ENCODE measurements around the gene SLC51B.
"Not testable (repeated sequence)": the region's sequence is repeated elsewhere in the genome, so short reads cannot be mapped to it uniquely, and the experiment has no call there.

The SLC51B gene

DNA sequence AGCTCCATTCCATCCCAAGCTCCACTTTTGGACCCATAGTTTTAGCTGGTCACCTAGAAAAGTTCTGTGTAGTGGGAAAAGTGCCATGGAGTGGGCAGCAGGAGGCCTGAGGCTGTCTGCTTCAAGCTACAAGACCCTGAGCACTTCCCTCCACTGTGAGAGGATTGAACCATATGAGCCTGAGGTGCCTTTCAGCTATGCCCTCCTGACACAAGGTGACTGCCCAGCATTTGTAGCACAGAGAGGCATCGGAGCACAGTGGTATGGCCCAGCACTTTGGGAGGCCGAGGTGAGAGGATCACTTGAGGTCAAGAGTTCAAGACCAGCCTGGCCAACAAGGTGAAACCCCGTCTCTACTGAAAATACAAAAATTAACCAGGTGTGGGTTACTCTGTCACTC, 27.4 kb downstream of the SLC51B start:
- H3K36me3 ChIP-seq (ENCODE audit: insufficient read depth, low read length) = no peaks in the 10 kb centered on the region
- no peaks in the 10 kb centered on the region for H4K20me1 ChIP-seq (ENCODE audit: insufficient read depth, low read length)
- no peaks in the 10 kb centered on the region for H3K4me1 ChIP-seq (ENCODE audit: insufficient read depth, low read length)
- no peak overlapping the region for H3K4me2 ChIP-seq (ENCODE audit: insufficient read depth, low read length)
- no peak overlapping the region for H2AFZ ChIP-seq (ENCODE audit: low read depth, low read length)
- ATAC-seq (ENCODE audit: insufficient read depth, low read depth) (no peak), DNase-seq (no peak)
- H3K79me2 ChIP-seq (ENCODE audit: insufficient read depth, low read length) = no peaks in the 10 kb centered on the region
- H3K4me3 ChIP-seq (ENCODE audit: low read depth in 1 of 2, low read length in 2 of 2) = no peak overlapping the region
- TF ChIP-seq, protein P1, sequence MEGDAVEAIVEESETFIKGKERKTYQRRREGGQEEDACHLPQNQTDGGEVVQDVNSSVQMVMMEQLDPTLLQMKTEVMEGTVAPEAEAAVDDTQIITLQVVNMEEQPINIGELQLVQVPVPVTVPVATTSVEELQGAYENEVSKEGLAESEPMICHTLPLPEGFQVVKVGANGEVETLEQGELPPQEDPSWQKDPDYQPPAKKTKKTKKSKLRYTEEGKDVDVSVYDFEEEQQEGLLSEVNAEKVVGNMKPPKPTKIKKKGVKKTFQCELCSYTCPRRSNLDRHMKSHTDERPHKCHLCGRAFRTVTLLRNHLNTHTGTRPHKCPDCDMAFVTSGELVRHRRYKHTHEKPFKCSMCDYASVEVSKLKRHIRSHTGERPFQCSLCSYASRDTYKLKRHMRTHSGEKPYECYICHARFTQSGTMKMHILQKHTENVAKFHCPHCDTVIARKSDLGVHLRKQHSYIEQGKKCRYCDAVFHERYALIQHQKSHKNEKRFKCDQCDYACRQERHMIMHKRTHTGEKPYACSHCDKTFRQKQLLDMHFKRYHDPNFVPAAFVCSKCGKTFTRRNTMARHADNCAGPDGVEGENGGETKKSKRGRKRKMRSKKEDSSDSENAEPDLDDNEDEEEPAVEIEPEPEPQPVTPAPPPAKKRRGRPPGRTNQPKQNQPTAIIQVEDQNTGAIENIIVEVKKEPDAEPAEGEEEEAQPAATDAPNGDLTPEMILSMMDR (IDR thresholded peaks at IDR 0.05; ENCODE audit: borderline replicate concordance, extremely low read depth, low read length, poor library complexity, severe bottlenecking) = no peak
- no peak for TF ChIP-seq EZH2 (IDR thresholded peaks at IDR 0.05; ENCODE audit: borderline replicate concordance, low read depth, low read length, severe bottlenecking)
- no peak overlapping the region for H3K9ac ChIP-seq (ENCODE audit: low read depth, low read length)
- H3K27me3 ChIP-seq (ENCODE audit: insufficient read depth, low read length, poor library complexity) = no peaks in the 10 kb centered on the region
- H3K9me3 ChIP-seq (ENCODE audit: insufficient read depth, low read length, severe bottlenecking) = no peaks in the 10 kb centered on the region
- H3K27ac ChIP-seq (ENCODE audit: low read length) = no peak overlapping the region

DNA sequence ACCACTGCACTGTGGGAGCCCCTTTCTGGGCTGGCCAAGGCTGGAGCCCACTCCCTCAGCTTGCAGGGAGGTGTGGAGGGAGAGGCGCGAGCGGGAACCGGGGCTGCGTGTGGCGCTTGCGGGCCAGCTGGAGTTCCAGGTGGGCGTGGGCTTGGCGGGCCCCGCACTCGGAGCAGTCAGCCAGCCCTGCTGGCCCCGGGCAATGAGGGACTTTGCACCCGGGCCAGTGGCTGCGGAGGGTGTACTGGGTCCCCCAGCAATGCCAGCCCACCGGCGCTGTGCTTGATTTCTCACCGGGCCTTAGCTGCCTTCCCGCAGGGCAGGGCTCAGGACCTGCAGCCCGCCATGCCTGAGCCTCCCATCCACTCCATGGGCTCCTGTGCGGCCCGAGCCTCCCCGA, 29.8 kb downstream of the SLC51B start:
- H3K9ac ChIP-seq (ENCODE audit: low read depth, low read length); H3K4me1 ChIP-seq (ENCODE audit: insufficient read depth, low read length); H2AFZ ChIP-seq (ENCODE audit: low read depth, low read length); H3K9me3 ChIP-seq (ENCODE audit: insufficient read depth, low read length, severe bottlenecking); DNase-seq; H3K79me2 ChIP-seq (ENCODE audit: insufficient read depth, low read length); H3K27ac ChIP-seq (ENCODE audit: low read length); H3K4me3 ChIP-seq (ENCODE audit: low read depth in 1 of 2, low read length in 2 of 2); ATAC-seq (ENCODE audit: insufficient read depth, low read depth); H3K27me3 ChIP-seq (ENCODE audit: insufficient read depth, low read length, poor library complexity); H3K36me3 ChIP-seq (ENCODE audit: insufficient read depth, low read length); H4K20me1 ChIP-seq (ENCODE audit: insufficient read depth, low read length); H3K4me2 ChIP-seq (ENCODE audit: insufficient read depth, low read length): not testable (repeated sequence)

DNA sequence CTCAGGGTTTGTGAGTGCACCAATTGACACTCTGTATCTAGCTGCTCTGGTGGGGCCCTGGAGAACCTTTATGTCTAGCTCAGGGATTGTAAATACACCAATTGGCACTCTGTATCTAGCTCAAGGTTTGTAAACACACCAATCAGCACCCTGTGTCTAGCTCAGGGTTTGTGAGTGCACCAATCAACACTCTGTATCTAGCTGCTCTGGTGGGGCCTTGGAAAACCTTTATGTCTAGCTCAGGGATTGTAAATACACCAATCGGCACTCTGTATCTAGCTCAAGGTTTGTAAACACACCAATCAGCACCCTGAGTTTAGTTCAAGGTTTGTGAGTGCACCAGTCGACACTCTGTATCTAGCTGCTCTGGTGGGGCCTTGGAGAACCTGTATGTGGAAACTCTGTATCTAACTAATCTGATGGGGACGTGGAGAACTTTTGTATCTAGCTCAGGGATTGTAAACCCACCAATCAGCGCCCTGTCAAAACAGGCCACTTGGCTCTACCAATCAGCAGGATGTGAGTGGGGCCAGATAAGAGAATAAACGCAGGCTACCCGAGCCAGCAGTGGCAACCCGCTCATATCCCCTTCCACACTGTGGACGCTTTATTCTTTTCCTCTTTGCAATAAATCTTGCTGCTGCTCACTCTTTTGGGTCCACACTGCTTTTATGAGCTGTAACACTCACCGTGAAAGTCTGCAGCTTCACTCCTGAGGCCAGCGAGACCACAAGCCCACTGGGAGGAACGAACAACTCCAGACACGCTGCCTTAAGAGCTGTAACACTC, 30.6 kb downstream of the SLC51B start:
- H3K4me3 ChIP-seq (ENCODE audit: low read depth in 1 of 2, low read length in 2 of 2); H3K9ac ChIP-seq (ENCODE audit: low read depth, low read length); H3K9me3 ChIP-seq (ENCODE audit: insufficient read depth, low read length, severe bottlenecking); H4K20me1 ChIP-seq (ENCODE audit: insufficient read depth, low read length); H3K27ac ChIP-seq (ENCODE audit: low read length); ATAC-seq (ENCODE audit: insufficient read depth, low read depth); H2AFZ ChIP-seq (ENCODE audit: low read depth, low read length); DNase-seq; H3K4me1 ChIP-seq (ENCODE audit: insufficient read depth, low read length); H3K79me2 ChIP-seq (ENCODE audit: insufficient read depth, low read length); H3K27me3 ChIP-seq (ENCODE audit: insufficient read depth, low read length, poor library complexity); H3K4me2 ChIP-seq (ENCODE audit: insufficient read depth, low read length); H3K36me3 ChIP-seq (ENCODE audit: insufficient read depth, low read length): not testable (repeated sequence)

DNA sequence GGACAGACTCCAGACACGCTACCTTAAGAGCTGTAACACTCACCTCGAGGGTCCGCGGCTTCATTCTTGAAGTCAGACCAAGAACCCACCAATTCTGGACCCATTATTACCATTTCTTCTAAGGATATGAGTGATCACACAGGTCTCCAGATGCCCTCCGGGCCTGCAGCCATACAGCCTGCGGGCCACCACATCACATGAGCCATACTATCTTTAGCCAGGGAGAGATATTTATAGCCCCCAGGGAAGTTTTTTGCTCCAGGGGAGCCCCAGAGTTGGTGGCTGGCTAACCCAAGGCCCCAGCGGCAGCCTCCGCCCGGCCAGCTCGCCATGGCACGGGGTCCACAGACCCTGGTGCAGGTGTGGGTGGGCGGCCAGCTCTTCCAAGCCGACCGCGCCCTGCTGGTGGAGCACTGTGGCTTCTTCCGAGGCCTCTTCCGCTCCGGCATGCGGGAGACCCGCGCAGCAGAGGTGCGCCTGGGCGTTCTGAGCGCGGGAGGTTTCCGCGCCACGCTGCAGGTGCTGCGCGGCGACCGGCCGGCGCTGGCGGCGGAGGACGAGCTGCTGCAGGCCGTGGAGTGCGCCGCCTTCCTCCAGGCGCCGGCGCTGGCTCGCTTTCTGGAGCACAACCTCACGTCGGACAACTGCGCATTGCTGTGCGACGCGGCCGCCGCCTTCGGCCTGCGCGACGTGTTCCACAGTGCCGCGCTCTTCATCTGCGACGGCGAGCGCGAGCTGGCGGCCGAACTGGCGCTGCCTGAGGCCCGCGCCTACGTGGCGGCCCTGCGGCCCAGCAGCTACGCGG, 31.5 kb downstream of the SLC51B start, which contains the start of gene KBTBD13:
Gene KBTBD13 (plus strand): TSS at position 261 of the 805 bp plus-strand sequence. CDS start 70 bp downstream, at position 331.
- H3K79me2 ChIP-seq (ENCODE audit: insufficient read depth, low read length) = no peaks in the 10 kb centered on the region
- no peaks in the 10 kb centered on the region for H3K4me1 ChIP-seq (ENCODE audit: insufficient read depth, low read length)
- no peak for TF ChIP-seq EZH2 (IDR thresholded peaks at IDR 0.05; ENCODE audit: borderline replicate concordance, low read depth, low read length, severe bottlenecking)
- no peak within 1 kb of the TSS for H3K4me2 ChIP-seq (ENCODE audit: insufficient read depth, low read length)
- H4K20me1 ChIP-seq (ENCODE audit: insufficient read depth, low read length) = no peaks in the 10 kb centered on the region
- ATAC-seq (ENCODE audit: insufficient read depth, low read depth) = no peak
- no peak within 1 kb of the TSS for H3K9ac ChIP-seq (ENCODE audit: low read depth, low read length)
- no peaks in the 10 kb centered on the region for H3K9me3 ChIP-seq (ENCODE audit: insufficient read depth, low read length, severe bottlenecking)
- DNase-seq = no peak
- H3K4me3 ChIP-seq (ENCODE audit: low read depth in 1 of 2, low read length in 2 of 2) = no peak within 1 kb of the TSS
- no peaks in the 10 kb centered on the region for H3K36me3 ChIP-seq (ENCODE audit: insufficient read depth, low read length)
- H3K27ac ChIP-seq (ENCODE audit: low read length) = no peak within 1 kb of the TSS
- H2AFZ ChIP-seq (ENCODE audit: low read depth, low read length) = no peak within 1 kb of the TSS
- H3K27me3 ChIP-seq (ENCODE audit: insufficient read depth, low read length, poor library complexity) = no peaks in the 10 kb centered on the region
